Adipocyte (in vitro differentiated cells): ENCODE results near the gene CADPS.
A peak's percentile ranks its signal among the peaks of the same experiment; 100 is the strongest.

Experiments
- DNase-seq: peaks from one replicate; pipeline ENCODE4 v3.0.0-alpha.2; 2015; ENCODE audit warnings: low read depth
- H3K27me3 ChIP-seq: replicated peaks from 2 replicates; pipeline ENCODE4 v1.7.0; 2013; ENCODE audit warnings: mild to moderate bottlenecking, low read length, moderate library complexity; ENCODE audit not compliant: control insufficient read depth, insufficient read depth
- H3K36me3 ChIP-seq: 2 replicates; pipeline ENCODE4 v1.7.0; 2013; ENCODE audit warnings: low read length, mild to moderate bottlenecking, moderate library complexity; ENCODE audit not compliant: control insufficient read depth, insufficient read depth, severe bottlenecking
- H3K4me1 ChIP-seq: 2 replicates; pipeline ENCODE4 v1.7.0; 2013; ENCODE audit warnings: mild to moderate bottlenecking, low read length, moderate library complexity; ENCODE audit not compliant: control insufficient read depth, insufficient read depth
- H3K4me3 ChIP-seq: 2 replicates; pipeline ENCODE4 v1.7.0; 2013; ENCODE audit warnings: mild to moderate bottlenecking, low read length, moderate library complexity
- H3K9ac ChIP-seq: 2 replicates; pipeline ENCODE4 v1.7.0; 2013; ENCODE audit warnings: mild to moderate bottlenecking, low read length, moderate library complexity
- H3K9me3 ChIP-seq: 2 replicates; pipeline ENCODE4 v1.7.0; 2013; ENCODE audit warnings: mild to moderate bottlenecking, low read length, moderate library complexity; ENCODE audit not compliant: control insufficient read depth

The CADPS gene

GRCh38 chr3:62630664-62631063, 244.6 kb downstream of the CADPS start:
- DNase-seq, result no peak
- H3K36me3 ChIP-seq, result no peaks in the 10 kb centered on the region
- no peak overlapping the region for H3K9ac ChIP-seq
- H3K4me1 ChIP-seq, result no peaks in the 10 kb centered on the region
- H3K9me3 ChIP-seq, result no peaks in the 10 kb centered on the region
- H3K4me3 ChIP-seq, result no peak overlapping the region
- peaks cover 16% of the 10 kb centered on the region for H3K27me3 ChIP-seq

- H3K27me3 ChIP-seq, result no peaks in the 10 kb centered on the region
- H3K9me3 ChIP-seq, result no peaks in the 10 kb centered on the region
- H3K4me3 ChIP-seq, result no peak overlapping the region
- no peaks in the 10 kb centered on the region for H3K4me1 ChIP-seq
- no peaks in the 10 kb centered on the region for H3K36me3 ChIP-seq
- no peak for DNase-seq
- H3K9ac ChIP-seq, result no peak overlapping the region
Observed at GRCh38 chr3:62625268-62625667, 249.9 kb downstream of the CADPS start.

- no peak for DNase-seq
- Histone ChIP-seq H3K4me1 (no peaks in the 10 kb centered on the region), H3K4me3 (no peak overlapping the region), H3K36me3 (no peaks in the 10 kb centered on the region), H3K9ac (no peak overlapping the region), H3K27me3 (peaks cover 3% of the 10 kb centered on the region), H3K9me3 (no peaks in the 10 kb centered on the region)
Observed at GRCh38 chr3:62624185-62624584, 251.0 kb downstream of the CADPS start.

GRCh38 chr3:62622553-62623174, 252.6 kb downstream of the CADPS start:
- Histone ChIP-seq H3K4me3 (no peak overlapping the region), H3K9ac (no peak overlapping the region), H3K27me3 (peaks cover 3% of the 10 kb centered on the region), H3K9me3 (no peaks in the 10 kb centered on the region), H3K4me1 (no peaks in the 10 kb centered on the region), H3K36me3 (no peaks in the 10 kb centered on the region)
- DNase-seq, result peak; percentile 82

- Histone ChIP-seq H3K27me3 (peaks cover 3% of the 10 kb centered on the region), H3K9me3 (no peaks in the 10 kb centered on the region), H3K36me3 (no peaks in the 10 kb centered on the region), H3K4me3 (no peak overlapping the region), H3K4me1 (no peaks in the 10 kb centered on the region), H3K9ac (no peak overlapping the region)
- DNase-seq, result no peak
Observed at GRCh38 chr3:62621925-62622324, 253.3 kb downstream of the CADPS start.

- no peak overlapping the region for H3K4me3 ChIP-seq
- no peaks in the 10 kb centered on the region for H3K9me3 ChIP-seq
- DNase-seq, result no peak
- H3K4me1 ChIP-seq, result no peaks in the 10 kb centered on the region
- H3K36me3 ChIP-seq, result no peaks in the 10 kb centered on the region
- peaks cover 3% of the 10 kb centered on the region for H3K27me3 ChIP-seq
- no peak overlapping the region for H3K9ac ChIP-seq
Observed at GRCh38 chr3:62621176-62621575, 254.0 kb downstream of the CADPS start.

GRCh38 chr3:62615258-62615849, 259.9 kb downstream of the CADPS start:
- Histone ChIP-seq H3K4me3 (no peak overlapping the region), H3K9me3 (no peaks in the 10 kb centered on the region), H3K9ac (no peak overlapping the region), H3K27me3 (peaks cover 3% of the 10 kb centered on the region), H3K36me3 (no peaks in the 10 kb centered on the region), H3K4me1 (peaks cover 16% of the 10 kb centered on the region)
- DNase-seq, result no peak

GRCh38 chr3:62614527-62614926, 260.7 kb downstream of the CADPS start:
- peaks cover 16% of the 10 kb centered on the region for H3K4me1 ChIP-seq

GRCh38 chr3:62611541-62612240, 263.5 kb downstream of the CADPS start:
- H3K4me3 ChIP-seq, result no peak overlapping the region
- no peaks in the 10 kb centered on the region for H3K9me3 ChIP-seq
- no peak for DNase-seq
- peaks cover 27% of the 10 kb centered on the region for H3K4me1 ChIP-seq
- no peaks in the 10 kb centered on the region for H3K36me3 ChIP-seq
- no peaks in the 10 kb centered on the region for H3K27me3 ChIP-seq
- no peak overlapping the region for H3K9ac ChIP-seq

More at GRCh38 chr3:62614527-62614926, 260.7 kb downstream of the CADPS start:
- no peak for DNase-seq
- no peak overlapping the region for H3K9ac ChIP-seq
- no peak overlapping the region for H3K4me3 ChIP-seq
- no peaks in the 10 kb centered on the region for H3K9me3 ChIP-seq
- H3K36me3 ChIP-seq, result no peaks in the 10 kb centered on the region
- H3K27me3 ChIP-seq, result no peaks in the 10 kb centered on the region

- peak; percentile 37 for DNase-seq
- Histone ChIP-seq H3K9me3 (no peaks in the 10 kb centered on the region), H3K36me3 (no peaks in the 10 kb centered on the region), H3K27me3 (no peaks in the 10 kb centered on the region), H3K4me1 (peaks cover 46% of the 10 kb centered on the region), H3K4me3 (no peak overlapping the region), H3K9ac (no peak overlapping the region)
Observed at GRCh38 chr3:62607287-62608029, 267.8 kb downstream of the CADPS start.

- H3K9me3 ChIP-seq, result no peaks in the 10 kb centered on the region
- H3K4me3 ChIP-seq, result no peak overlapping the region
- H3K4me1 ChIP-seq, result peaks cover 48% of the 10 kb centered on the region
- H3K9ac ChIP-seq, result no peak overlapping the region
- H3K36me3 ChIP-seq, result no peaks in the 10 kb centered on the region
- no peaks in the 10 kb centered on the region for H3K27me3 ChIP-seq
- no peak for DNase-seq
Observed at GRCh38 chr3:62605413-62606068, 269.7 kb downstream of the CADPS start.
